Mesothelial cell of epicardium (in vitro differentiated cells): ENCODE results near the gene REV3L. TPM values are rescaled to one million over a fixed set of nuclear protein-coding genes. Genes with fewer than 3 reads are reported as not detected.

Source experiments
- DNase-seq, 2 experiments: peaks; one replicate each; pipeline ENCODE4 v3.0.0; 2021; ENCODE audit warnings: low spot score in 2 of 2; ENCODE audit not compliant: unreplicated experiment in 2 of 2
- H3K27ac Mint-ChIP-seq: 2 replicates; pipeline ENCODE4 v1.8.0; 2021; ENCODE audit warnings: mixed read lengths
- H3K27me3 Mint-ChIP-seq: 2 replicates; pipeline ENCODE4 v1.8.0; 2021; ENCODE audit warnings: low read depth, mixed read lengths
- H3K36me3 Mint-ChIP-seq: 2 replicates; pipeline ENCODE4 v1.8.0; 2021; ENCODE audit warnings: mixed read lengths
- H3K4me1 Mint-ChIP-seq: 2 replicates; pipeline ENCODE4 v1.8.0; 2021; ENCODE audit warnings: mixed read lengths
- H3K4me3 Mint-ChIP-seq: 2 replicates; pipeline ENCODE4 v1.8.0; 2021; ENCODE audit warnings: mild to moderate bottlenecking, moderate library complexity, mixed read lengths
- H3K9me3 Mint-ChIP-seq: 2 replicates; pipeline ENCODE4 v1.8.0; 2021; ENCODE audit warnings: mixed read lengths
- total RNA-seq: library from RNA; stranded (reverse); gene quantifications from 3 replicates; pipeline ENCODE4 v1.2.1, GENCODE V29; 2021
- TF ChIP-seq, protein P1 (sequence below): fragments of 200-600 bp; sonication (generic); IDR thresholded peaks from one replicate; pipeline ENCODE4 v1.5.0; 2021; ENCODE audit warnings: antibody characterized with exemption; ENCODE audit not compliant: unreplicated experiment

REV3L gene
- total RNA-seq, 1 donor from 2014 or later: 41.7 TPM

DNA sequence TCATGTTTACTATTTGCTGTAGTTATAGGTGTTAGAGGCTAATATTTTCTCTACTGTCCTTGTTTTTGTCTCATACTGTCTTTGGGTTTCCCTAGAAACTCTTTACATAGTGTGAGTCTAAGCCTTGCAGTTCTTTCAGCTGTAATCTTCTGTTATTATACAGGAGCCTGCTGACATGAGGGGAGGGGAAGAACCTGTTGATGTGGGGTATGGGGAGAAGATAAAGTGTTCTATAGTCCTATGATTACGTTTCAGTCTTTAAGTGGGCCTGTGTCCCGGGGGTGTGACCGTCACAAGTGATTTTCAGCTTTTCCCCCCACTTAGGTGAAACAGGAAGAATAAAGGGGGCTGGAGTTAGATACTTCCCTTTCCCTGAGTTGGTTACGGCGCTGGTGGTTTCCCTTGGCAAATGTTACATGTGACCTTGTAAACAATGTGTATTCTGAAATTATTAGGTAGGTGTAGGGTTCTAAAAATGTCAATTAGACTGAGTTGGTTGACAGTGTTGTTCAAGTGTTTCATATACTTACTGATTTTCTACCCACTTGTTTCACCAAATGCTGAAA lies 41.3 kb downstream of the REV3L start:
- DNase-seq: no peak
- Mint-ChIP-seq H3K27me3 (no peaks in the 10 kb centered on the region), H3K36me3 (peaks cover 5% of the 10 kb centered on the region), H3K27ac (no peak overlapping the region), H3K9me3 (peaks cover 12% of the 10 kb centered on the region), H3K4me3 (no peak overlapping the region), H3K4me1 (peaks cover 4% of the 10 kb centered on the region)
- TF ChIP-seq, protein P1, sequence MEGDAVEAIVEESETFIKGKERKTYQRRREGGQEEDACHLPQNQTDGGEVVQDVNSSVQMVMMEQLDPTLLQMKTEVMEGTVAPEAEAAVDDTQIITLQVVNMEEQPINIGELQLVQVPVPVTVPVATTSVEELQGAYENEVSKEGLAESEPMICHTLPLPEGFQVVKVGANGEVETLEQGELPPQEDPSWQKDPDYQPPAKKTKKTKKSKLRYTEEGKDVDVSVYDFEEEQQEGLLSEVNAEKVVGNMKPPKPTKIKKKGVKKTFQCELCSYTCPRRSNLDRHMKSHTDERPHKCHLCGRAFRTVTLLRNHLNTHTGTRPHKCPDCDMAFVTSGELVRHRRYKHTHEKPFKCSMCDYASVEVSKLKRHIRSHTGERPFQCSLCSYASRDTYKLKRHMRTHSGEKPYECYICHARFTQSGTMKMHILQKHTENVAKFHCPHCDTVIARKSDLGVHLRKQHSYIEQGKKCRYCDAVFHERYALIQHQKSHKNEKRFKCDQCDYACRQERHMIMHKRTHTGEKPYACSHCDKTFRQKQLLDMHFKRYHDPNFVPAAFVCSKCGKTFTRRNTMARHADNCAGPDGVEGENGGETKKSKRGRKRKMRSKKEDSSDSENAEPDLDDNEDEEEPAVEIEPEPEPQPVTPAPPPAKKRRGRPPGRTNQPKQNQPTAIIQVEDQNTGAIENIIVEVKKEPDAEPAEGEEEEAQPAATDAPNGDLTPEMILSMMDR: no peak

DNA sequence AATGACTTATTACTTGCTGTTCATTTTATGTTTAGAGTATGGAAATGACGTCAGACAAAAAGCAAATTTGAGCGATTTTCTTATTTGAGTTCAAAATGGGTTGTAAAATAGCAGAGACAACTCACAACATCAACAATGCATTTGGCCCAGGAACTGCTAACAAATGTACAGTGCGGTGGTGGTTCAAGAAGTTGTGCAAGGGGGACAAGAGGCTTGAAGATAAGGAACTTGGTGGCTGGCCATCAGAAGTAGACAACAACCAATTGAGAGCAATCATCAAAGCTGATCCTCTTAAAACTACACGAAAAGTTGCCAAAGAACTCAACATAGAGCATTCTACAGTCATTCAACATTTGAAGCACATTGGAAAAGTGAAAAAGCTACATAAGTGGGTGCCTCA lies 43.8 kb downstream of the REV3L start:
- H3K27me3 Mint-ChIP-seq: no peaks in the 10 kb centered on the region
- no peak for DNase-seq
- TF ChIP-seq, protein P1: no peak

DNA sequence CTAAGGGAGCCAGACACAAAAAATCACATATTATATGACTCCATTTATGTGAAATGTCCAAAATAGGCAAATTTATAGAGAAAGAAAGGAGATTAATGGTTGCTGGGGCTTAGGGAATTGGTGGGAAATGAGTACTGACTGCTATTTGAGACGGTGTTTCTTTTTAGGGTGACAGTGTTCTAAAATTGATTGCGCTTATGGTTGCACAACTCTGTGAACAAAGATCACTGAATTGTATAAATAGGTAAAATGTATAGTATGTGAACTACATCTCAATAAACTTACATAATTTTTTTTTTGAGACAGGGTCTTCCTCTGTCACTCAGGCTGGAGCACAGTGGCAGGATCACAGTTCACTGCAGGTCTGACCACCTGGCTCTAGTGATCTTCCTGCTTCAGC lies 45.4 kb downstream of the REV3L start:
- no peak for DNase-seq
- Mint-ChIP-seq H3K36me3 (peaks cover 30% of the 10 kb centered on the region), H3K4me1 (no peaks in the 10 kb centered on the region), H3K9me3 (peaks cover 26% of the 10 kb centered on the region), H3K4me3 (no peak overlapping the region), H3K27me3 (no peaks in the 10 kb centered on the region), H3K27ac (no peak overlapping the region)
- TF ChIP-seq, protein P1: no peak

More for the DNA sequence above, 43.8 kb downstream of the REV3L start:
- Mint-ChIP-seq H3K9me3 (peaks cover 23% of the 10 kb centered on the region), H3K27ac (no peak overlapping the region), H3K4me3 (no peak overlapping the region), H3K36me3 (peaks cover 26% of the 10 kb centered on the region), H3K4me1 (no peaks in the 10 kb centered on the region)

DNA sequence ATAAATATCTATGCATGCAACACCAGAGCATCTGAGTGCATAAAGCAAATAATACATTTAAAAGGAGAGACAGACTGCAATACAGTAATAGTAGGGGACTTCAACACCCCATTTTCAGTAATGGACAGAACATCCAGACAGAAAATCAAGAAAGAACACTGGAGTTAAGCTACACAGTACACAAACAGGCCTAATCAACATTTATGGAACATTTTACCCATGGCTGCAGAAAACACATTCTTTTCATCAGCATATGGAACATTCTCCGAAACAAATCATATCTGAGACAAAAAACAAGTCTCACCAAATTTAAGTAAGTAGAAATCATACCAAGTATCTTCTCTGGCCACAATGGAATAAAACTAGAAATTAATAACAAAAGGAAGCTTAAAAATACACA lies 50.5 kb downstream of the REV3L start:
- Mint-ChIP-seq H3K4me3 (no peak overlapping the region), H3K36me3 (peaks cover 63% of the 10 kb centered on the region), H3K9me3 (peaks cover 54% of the 10 kb centered on the region), H3K27ac (peak overlapping the region; percentile 5), H3K4me1 (peaks cover 14% of the 10 kb centered on the region), H3K27me3 (no peaks in the 10 kb centered on the region)
- TF ChIP-seq, protein P1: no peak
- DNase-seq: no peak

DNA sequence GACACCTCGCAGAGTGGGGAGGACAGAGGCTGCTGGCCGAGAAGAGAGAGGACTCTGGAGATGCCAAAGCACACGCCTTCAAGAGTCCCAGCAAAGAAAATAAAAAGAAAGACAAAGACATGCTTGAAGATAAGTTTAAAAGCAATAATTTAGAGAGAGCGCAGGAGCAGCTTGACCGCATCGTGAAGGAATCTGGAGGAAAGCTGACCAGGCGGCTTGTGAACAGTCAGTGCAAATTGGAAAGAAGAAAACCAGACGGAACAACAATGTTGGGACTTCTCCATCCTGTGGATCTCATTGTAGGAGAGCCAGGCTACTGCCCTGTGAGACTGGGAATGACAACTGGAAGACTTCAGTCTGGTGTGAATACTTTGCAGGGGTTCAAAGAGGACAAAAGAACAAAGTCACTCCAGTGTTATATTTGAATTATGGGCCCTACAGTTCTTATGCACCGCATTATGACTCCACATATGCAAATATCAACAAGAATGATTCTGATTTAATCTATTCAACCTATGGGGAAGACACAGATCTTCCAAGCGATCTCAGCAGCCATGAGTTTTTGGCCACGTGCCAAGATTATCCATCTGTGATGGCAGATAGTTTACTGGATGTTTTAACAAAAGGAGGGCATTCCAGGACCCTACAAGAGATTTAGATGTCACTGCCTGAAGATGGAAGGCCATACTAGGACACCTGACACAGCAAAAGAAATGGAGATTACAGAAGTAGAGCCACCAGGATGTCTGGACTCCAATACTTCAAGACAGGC lies 52.2 kb downstream of the REV3L start:
- H3K4me1 Mint-ChIP-seq: peaks cover 14% of the 10 kb centered on the region
- TF ChIP-seq, protein P1: no peak
- no peaks in the 10 kb centered on the region for H3K27me3 Mint-ChIP-seq
- H3K9me3 Mint-ChIP-seq: peaks cover 56% of the 10 kb centered on the region
- H3K4me3 Mint-ChIP-seq: peak overlapping the region; percentile 35
- DNase-seq: no peak
- H3K36me3 Mint-ChIP-seq: peaks cover 60% of the 10 kb centered on the region
- H3K27ac Mint-ChIP-seq: peak overlapping the region; percentile 76
